Panc1 (cell line): Measurements from ENCODE around the gene BRD3. TPM values are rescaled to one million over a fixed set of nuclear protein-coding genes. Genes with fewer than 3 reads are reported as not detected.

ENCODE experiments used
- ATAC-seq: fragments of 200-7000 bp; cut with Tn5 transposase; 2 replicates; pipeline ENCODE4 v1.9.1; 2020; ENCODE audit warnings: mild to moderate bottlenecking, moderate library complexity
- BruUV-seq: library from RNA; stranded (reverse); fragments of 400-500 nt; replicated peaks from 2 replicates; lab custom pipeline; 2021; lab: Mats Ljungman, UMichigan
- CTCF ChIA-PET: fragments of 300-600 bp; sonication (Branson Sonifier 250); formaldehyde crosslinking; loops from one replicate; lab custom pipeline; 2022; ENCODE audit warnings: antibody characterized with exemption; lab: Charles Lee
- POLR2A ChIA-PET: fragments of 300-600 bp; sonication (Branson Sonifier 250); formaldehyde crosslinking; loops from one replicate; lab custom pipeline; 2022; ENCODE audit warnings: antibody characterized with exemption; lab: Charles Lee
- DNase-seq: peaks from one replicate; pipeline ENCODE4 v3.0.0-alpha.2; 2010; ENCODE audit warnings: low read depth, low spot score
- H3K27ac ChIP-seq: 2 replicates; pipeline ENCODE4 v1.5.1; 2011; ENCODE audit warnings: mild to moderate bottlenecking, low read length, inconsistent platforms
- H3K27me3 ChIP-seq: fragments of 200-500 bp; sonication (Bioruptor generic); 2 replicates; pipeline ENCODE4 v1.6.0; 2014; ENCODE audit warnings: low read length, inconsistent platforms; ENCODE audit not compliant: control insufficient read depth, insufficient read depth
- H3K36me3 ChIP-seq: fragments of 200-500 bp; sonication (Bioruptor generic); 2 replicates; pipeline ENCODE4 v1.5.1; 2014; ENCODE audit warnings: inconsistent platforms, mild to moderate bottlenecking, low read length, moderate library complexity; ENCODE audit not compliant: control insufficient read depth, insufficient read depth
- H3K4me1 ChIP-seq: 2 replicates; pipeline ENCODE4 v1.5.1; 2011; ENCODE audit warnings: inconsistent platforms, mild to moderate bottlenecking, low read length, moderate library complexity; ENCODE audit not compliant: control insufficient read depth, insufficient read depth
- H3K4me3 ChIP-seq, 2 experiments: 2 replicates each; pipeline ENCODE4 v1.5.1; 2011 to 2012; ENCODE audit warnings: low read depth in 2 of 2, low read length in 2 of 2, mild to moderate bottlenecking in 2 of 2, inconsistent platforms in 1 of 2, moderate library complexity in 1 of 2
- H3K9me3 ChIP-seq: fragments of 200-500 bp; sonication (Bioruptor generic); 2 replicates; pipeline ENCODE4 v1.5.1; 2014; ENCODE audit warnings: low read depth, mild to moderate bottlenecking, inconsistent platforms, low read length, moderate library complexity; ENCODE audit not compliant: control insufficient read depth, insufficient read depth
- CTCF ChIP-seq: fragments of 450-650 bp; IDR thresholded peaks from 2 replicates; pipeline ENCODE4 v1.5.1; 2017; ENCODE audit warnings: mild to moderate bottlenecking
- POLR2AphosphoS5 ChIP-seq: IDR thresholded peaks from 2 replicates; pipeline ENCODE4 v1.6.1; 2012; ENCODE audit warnings: mild to moderate bottlenecking, low read depth, low read length, moderate library complexity
- REST ChIP-seq, 2 experiments: IDR thresholded peaks; 2 replicates each; pipeline ENCODE4 v1.6.1; 2011 to 2012; ENCODE audit warnings: low read depth in 2 of 2, control low read depth in 1 of 2, low read length in 1 of 2, mild to moderate bottlenecking in 1 of 2, moderate library complexity in 1 of 2; ENCODE audit not compliant: insufficient read depth in 1 of 2
- SIN3A ChIP-seq: IDR thresholded peaks from 2 replicates; pipeline ENCODE4 v1.6.1; 2012; ENCODE audit warnings: low read depth, mild to moderate bottlenecking, low read length, moderate library complexity, borderline replicate concordance; ENCODE audit not compliant: insufficient read depth
- TCF7L2 ChIP-seq: IDR thresholded peaks from 2 replicates; pipeline ENCODE4 v1.6.1; 2011; ENCODE audit warnings: mild to moderate bottlenecking, low read depth, low read length, inconsistent platforms
- in situ Hi-C: cut with HindIII; loops from 2 replicates; pipeline ENCODE4 v1.10.0; 2016; ENCODE audit warnings: low sequenced_read_pairs, low pct_unique_long_range_greater_than_20kb
- intact Hi-C: fragments of 100-400 bp; cut with micrococcal nuclease; formaldehyde crosslinking; loops from one replicate; pipeline ENCODE4 v1.10.0; 2022; ENCODE audit not compliant: unreplicated experiment
- total RNA-seq: library from RNA; stranded (reverse); gene quantifications from one replicate; pipeline ENCODE4 v1.2.1, GENCODE V29; 2021; ENCODE audit not compliant: unreplicated experiment

BRD3 gene
- total RNA-seq, 1 experiment from 2014 or later = 27.6 TPM

- no peak for ATAC-seq
- ChIA-PET POLR2A (no interaction called here), CTCF (no interaction called here)
- TF ChIP-seq POLR2AphosphoS5 = no peak
- no peak for TF ChIP-seq TCF7L2
- no peak for TF ChIP-seq CTCF
- no peak for TF ChIP-seq SIN3A
- no peak for TF ChIP-seq REST (IDR thresholded peaks at IDR 0.05; ENCODE audit: insufficient read depth in 1 of 2, low read depth in 2 of 2, low read length in 1 of 2)
- intact Hi-C loops = no loop called here
- H3K4me1 ChIP-seq = no peaks in the 10 kb centered on the region
- H3K36me3 ChIP-seq = no peaks in the 10 kb centered on the region
- no peak overlapping the region for H3K4me3 ChIP-seq
- in situ Hi-C loops = no loop called here
- H3K27ac ChIP-seq = no peak overlapping the region
- BruUV-seq = no TSS peak
- DNase-seq = no peak
- H3K9me3 ChIP-seq = no peaks in the 10 kb centered on the region
- H3K27me3 ChIP-seq = no peaks in the 10 kb centered on the region
Measured at GRCh38 chr9:134047868-134048581, 19.8 kb downstream of the BRD3 start.

GRCh38 chr9:134046894-134047681 lies 20.7 kb downstream of the BRD3 start:
- no peak overlapping the region for H3K27ac ChIP-seq
- no peaks in the 10 kb centered on the region for H3K4me1 ChIP-seq
- no peak overlapping the region for H3K4me3 ChIP-seq
- TF ChIP-seq TCF7L2 (no peak), REST (IDR thresholded peaks at IDR 0.05; ENCODE audit: insufficient read depth in 1 of 2, low read depth in 2 of 2, low read length in 1 of 2) (no peak), SIN3A (no peak), POLR2AphosphoS5 (no peak), CTCF (no peak)
- ChIA-PET POLR2A (no interaction called here), CTCF (interaction anchor here (0.7 kb wide), 1 partner anchor 861 kb away, joined by 9 read pairs; no protein-coding TSS in a partner anchor)
- no TSS peak for BruUV-seq
- no peaks in the 10 kb centered on the region for H3K9me3 ChIP-seq
- ATAC-seq (no peak), DNase-seq (no peak)
- intact Hi-C loops = no loop called here
- no peaks in the 10 kb centered on the region for H3K27me3 ChIP-seq
- H3K36me3 ChIP-seq = no peaks in the 10 kb centered on the region
- in situ Hi-C loops = no loop called here
